Neural progenitor cell (in vitro differentiated cells): ENCODE data around the gene PTTG1IP.

Experiments used
- CTCF ChIP-seq: fragments of 200-600 bp; sonication (generic); IDR thresholded peaks from 2 replicates; pipeline ENCODE4 v1.5.1; 2017; ENCODE audit warnings: antibody characterized with exemption, mild to moderate bottlenecking
- EZH2 ChIP-seq: fragments of 200-600 bp; sonication (generic); IDR thresholded peaks from 2 replicates; pipeline ENCODE4 v1.6.1; 2017; ENCODE audit warnings: antibody characterized with exemption, mild to moderate bottlenecking, moderate library complexity
- EZH2phosphoT487 ChIP-seq: fragments of 200-600 bp; sonication (generic); IDR thresholded peaks from 2 replicates; pipeline ENCODE4 v1.6.1; 2017; ENCODE audit warnings: antibody characterized with exemption

- TF ChIP-seq CTCF (no peak), EZH2phosphoT487 (no peak), EZH2 (no peak)
Measured at GRCh38 chr21:44844256-44844655, 29.2 kb downstream of the PTTG1IP start.
